GM19372 (cell line): ENCODE measurements around the gene RAB8A.
"Not testable (repeated sequence)": the region's sequence is repeated elsewhere in the genome, so short reads cannot be mapped to it uniquely, and the experiment has no call there.

Experiments used
- ATAC-seq: cut with Tn5 transposase; IDR thresholded peaks from one replicate; pipeline ENCODE4 v1.9.1; 2021; ENCODE audit warnings: mild to moderate bottlenecking, low read depth, moderate library complexity; ENCODE audit not compliant: unreplicated experiment

RAB8A gene

DNA sequence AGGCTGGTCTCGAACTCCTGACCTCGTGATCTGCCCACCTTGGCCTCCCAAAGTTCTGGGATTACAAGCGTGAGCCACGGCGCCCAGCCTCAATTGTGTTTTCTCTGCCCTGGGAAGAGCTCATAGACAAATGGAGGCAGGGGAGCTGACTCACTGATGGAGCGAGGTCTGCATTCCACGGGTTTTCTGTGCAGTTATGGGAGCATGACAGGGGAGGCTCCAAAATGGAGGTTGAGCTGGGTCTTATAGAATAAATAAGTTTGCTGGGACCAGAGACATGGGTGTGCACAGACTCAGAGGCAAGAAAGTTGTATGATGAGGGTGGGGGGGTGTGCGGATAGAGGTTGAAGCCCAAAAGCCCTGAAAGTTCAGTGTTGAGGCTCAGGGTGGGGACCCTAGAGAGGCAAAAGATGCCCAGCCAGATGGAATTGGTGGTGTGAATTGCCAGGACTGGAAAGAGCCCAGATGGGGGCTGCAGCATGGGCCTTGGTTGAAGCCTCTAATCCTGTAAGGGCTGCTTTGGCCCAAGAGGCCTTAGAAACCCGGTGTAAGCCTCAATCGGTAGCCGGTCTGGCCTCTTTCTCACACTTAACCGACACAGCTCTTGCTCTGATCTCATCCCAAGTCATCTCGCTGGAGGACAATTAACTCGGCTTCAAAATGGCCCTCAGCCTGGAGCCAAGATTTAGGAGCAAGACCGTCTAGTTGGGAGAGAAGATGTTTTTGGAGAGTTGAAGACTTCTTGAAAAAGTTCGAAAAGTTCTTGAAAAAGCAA is 33.5 kb upstream of the RAB8A start:
- no peak for ATAC-seq

DNA sequence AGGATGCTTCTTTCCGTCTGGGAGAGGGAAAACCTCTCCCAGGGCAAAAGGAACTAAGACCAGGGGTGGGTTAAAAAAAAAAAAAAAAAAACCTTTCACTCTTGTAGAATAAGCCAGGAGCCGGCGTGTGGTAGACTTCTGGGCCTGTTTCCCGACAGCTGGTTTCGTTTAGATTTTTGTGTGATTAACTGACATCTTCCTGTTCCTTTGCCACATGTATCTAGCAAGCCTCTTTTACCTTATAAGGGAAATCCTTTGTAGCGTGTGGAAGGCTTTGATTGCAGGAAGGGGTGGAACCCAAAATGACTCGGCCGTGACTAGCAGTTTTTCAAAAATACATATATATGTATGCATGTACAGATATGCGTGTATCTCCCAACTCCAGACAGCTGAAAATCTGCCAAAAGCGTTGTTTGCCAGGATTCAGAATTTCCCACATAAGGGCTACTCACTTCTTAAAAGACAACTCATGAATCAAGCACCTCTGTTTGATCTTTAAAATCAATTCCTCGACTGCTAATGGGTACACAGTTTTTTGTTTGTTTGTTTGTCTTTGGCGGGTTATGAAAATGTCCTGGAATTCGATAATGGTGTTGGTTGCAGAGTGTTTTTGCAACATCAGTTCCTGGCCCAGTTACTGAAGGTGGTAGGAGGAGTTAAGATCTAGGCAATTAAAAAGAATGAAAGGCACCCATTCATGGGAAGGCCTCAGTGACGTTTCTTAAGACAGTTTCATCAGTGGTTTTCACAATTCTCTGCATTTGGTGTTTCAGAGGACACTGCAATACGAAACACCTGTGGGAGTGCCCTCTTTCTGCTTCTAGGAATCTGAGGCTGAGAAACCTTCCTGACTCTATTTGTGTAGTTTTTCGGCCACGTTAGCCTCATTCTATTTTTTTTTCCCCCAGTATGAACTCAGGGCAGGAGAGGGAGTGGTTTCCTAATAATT is 32.7 kb upstream of the RAB8A start:
- ATAC-seq = peak; percentile 54

DNA sequence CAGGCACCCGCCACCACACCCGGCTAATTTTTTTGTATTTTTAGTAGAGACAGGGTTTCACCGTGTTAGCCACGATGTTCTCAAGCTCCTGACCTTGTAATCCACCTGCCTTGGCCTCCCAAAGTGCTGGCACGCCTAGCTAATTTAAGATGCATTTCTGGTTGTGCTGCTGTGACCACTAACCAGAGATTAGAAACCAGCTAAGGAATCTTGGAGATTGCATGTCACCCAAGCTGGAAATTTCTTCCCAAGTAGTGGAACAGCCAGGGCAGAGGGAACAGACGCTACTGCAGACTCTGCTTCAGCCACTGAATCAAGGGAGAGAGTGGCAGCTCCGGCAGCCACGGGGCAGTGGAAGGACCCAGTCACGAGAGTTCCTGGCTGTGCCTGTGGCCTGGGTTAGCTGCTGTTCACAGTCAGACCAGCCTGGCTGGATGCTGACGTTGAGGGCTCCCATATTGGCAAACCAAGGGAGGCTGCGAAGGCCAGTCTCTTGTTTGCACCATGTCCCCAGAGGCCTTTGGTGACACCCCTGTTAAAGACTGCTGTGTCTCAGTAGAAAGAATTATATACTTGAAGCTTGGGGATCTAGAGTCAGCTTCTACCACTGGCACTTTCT is 27.5 kb upstream of the RAB8A start:
- no peak for ATAC-seq

DNA sequence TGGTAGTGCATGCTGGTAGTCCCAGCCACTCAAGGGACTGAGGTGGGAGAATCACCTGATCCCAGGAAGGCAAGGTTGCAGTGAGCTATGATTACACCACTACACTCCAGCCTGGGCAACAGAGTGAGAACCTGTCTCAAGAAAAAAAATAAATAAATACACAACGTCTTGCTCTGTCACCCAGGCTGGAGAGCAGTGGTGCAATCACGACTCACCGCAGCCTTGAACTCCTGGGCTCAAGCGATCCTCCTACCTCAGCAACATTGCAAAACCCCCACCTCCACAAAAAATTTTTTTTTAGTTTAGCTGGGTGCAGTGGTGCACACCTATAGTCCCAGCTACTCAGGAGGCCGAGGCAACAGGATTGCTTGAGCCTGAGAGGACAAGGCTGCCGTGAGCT is 26.6 kb upstream of the RAB8A start:
- no peak for ATAC-seq

DNA sequence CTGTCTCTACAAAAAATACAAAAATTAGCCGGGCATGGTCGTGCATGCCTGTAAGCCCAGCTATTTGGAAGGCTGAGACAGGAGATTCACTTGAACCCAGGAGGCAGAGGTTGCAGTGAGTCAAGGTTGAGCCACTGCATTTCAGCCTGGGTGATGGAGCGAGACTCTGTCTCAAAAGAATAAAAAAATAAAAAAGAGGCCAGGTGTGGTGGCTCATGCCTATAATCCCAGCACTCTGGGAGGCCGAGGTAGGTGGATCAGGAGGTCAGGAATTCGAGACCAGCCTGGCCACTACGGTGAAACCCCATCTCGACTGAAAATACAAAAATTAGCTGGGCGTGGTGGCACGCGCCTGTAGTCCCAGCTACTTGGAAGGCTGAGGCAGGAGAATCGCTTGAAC is 24.3 kb upstream of the RAB8A start:
- ATAC-seq = not testable (repeated sequence)

DNA sequence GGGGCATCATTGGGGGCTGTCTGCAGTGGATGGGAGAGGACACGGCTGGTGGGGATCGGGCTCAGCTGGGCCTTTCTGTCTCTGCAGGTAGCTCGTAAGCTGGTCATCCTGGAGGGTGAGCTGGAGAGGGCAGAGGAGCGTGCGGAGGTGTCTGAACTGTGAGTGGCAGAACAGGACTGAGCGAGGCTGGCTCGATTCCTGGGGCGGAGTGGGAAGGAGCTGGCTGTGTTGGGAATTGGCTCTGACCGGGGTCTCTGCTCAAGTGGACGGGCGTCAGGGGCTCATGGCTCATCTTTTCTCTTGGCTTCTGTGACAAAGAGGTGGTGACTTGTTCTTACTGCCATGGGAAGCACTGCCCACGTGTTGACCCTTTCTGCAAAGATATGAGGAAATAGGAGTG is 23.7 kb upstream of the RAB8A start:
- ATAC-seq = no peak

DNA sequence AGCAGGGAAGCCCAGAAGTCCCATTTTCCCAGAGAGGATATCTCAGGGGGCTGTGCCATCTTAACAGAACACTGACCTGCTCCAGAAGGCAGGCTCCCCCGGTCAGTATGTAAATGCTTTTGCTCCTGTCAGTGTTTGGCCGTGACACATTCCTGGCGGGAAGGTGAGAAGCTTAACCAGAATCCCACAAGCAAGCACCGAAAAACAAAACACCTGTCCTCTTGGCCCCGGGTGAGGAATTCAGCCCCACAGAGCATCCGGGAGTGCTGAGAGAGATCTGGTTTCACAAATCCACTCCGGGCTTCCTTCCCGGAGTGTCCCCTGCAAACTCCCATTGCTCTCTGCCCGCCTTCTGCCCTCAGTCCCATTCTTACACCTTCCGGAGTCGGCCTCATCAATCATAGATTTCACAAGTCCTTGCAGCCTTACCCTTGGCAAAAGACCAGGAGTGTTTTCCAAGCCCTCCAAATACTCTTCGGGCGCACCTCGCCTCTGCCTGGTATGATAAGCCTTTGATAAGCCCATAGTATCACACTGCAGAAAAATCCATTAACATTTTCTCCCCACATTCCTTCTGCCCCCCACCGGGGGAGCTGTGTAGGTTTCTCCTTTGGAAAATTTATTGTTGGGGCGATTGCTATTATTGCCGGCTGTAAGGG is 23.2 kb upstream of the RAB8A start:
- no peak for ATAC-seq

DNA sequence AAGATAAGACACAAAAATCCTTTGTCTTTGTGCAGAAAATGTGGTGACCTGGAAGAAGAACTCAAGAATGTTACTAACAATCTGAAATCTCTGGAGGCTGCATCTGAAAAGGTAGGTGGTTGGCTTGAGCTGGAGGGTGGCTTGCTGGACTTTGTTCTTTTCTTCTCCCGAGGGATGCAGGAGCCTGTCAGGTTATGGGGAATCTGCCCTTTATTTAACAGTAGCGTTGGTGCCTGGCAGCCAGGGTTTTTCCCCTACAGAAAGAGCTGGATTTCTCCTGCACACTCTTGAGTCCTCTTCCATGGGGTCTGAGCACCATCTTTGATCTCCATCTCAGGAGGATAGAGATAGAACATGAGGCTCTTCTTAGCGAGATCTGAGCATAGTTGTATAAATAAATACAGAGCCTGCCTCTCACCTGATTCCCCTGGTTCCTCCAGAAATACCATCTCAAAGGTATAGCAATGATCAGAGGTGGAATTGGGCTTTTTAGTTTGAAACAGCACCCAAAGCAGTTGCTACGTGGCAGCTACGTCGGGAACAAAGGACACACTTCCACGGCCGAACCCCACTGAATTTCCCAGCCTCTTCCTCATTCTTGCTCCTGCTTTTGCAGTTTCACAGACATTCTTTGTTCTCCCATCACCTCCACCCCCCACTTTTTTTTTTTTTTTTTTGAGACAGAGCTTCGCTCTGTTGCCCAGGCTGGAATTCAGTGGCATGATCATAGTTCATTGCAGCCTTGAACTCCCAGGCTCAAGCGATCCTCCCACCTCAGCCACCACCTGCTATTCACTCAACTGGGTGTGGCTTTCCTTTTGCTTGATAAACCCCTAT is 22.5 kb upstream of the RAB8A start:
- ATAC-seq = no peak

DNA sequence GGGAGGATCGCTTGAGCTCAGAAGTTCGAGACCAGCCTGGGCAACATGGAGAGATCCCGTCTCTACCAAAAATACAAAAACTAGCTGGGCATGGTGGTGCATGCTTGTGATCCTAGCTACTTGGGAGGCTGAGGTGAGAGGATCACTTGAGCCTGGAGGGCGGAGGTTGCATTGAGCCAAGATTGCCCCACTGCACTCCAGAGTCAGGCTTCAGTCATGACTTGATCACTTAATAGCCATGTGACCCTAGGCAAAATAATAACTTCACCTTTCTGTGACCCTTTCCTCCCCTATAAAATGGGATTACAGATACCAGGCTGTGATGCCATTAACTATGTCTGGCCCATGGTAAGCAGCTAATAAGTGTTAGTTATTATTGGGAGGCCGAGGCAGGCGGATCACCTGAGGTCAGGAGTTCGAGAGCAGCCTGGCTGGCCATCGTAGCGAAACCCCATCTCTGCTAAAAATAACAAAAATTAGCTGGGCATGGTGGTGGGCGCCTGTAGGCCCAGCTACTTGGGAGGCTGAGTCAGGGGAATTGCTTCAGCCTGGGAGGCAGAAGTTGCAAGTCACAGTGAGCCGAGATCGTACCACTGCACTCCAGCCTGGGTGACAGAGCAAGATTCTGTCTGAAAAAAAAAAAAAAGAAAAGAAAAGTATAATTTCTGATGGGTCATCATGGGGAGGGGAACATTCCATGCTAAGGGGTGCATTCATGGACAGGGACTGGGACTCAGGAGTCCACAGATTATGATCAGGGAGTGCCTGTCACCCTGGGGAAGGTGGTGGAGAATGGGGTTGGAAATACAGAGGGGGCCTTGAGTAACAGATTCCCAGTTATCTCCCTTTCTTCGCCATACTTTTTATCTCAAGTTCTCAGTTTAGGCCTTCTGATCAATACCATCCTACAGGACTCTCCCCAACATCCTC is 19.9 kb upstream of the RAB8A start:
- ATAC-seq = no peak

DNA sequence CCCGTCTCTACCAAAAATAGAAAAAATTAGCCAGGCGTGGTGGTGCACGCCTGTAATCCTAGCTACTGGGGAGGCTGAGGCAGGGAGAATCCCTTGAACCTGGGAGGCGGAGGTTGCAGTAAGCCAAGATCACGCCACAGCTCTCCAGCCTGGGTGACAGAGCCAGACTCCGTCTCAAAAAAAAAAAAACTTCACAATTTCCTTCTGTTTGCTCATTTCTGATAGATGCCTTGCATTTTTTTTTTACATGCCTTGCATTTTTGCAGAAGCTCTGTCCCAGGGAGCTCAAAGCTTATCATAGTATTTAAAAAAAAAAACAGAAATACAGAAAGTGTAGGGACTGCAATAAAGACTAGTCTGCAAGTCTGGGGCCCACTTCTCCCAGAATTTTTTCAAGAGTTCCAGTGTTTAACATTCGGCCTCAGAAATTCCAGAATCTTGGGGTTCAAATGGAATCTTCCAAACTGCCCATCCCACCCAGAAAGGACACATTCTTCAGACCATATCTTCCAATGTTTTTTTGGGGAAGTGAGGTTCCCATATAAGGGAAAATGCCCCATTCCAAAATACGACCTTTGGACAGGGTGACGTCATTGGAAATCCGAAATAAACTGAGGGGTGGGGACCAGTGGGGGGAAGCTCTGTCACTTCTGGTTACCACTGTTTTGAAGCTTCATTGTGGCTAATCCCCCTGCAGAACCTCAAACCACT is 17.2 kb upstream of the RAB8A start:
- no peak for ATAC-seq

DNA sequence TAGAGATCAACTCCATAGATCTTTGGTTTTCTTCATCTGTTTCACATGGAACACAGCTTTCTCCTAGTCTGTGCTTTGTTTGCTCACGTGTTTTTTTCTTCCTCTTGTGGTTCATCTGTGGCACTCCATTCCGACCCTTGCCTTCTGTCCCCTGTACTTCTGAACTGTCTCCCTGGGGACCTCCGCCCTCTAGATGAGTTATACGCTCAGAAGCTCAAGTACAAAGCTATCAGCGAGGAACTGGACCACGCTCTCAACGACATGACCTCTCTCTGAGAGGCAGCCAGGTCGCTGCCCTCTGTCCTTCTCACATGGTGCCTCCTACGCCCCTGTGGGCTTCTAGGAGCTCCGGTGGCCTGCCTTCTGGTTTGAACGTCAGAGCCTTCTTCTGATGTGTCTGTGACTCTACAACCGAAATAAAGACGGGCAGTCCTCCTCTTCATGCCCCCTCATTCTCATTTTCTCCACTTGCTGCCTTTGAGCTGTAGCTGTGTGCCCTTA is 16.6 kb upstream of the RAB8A start:
- ATAC-seq = no peak

DNA sequence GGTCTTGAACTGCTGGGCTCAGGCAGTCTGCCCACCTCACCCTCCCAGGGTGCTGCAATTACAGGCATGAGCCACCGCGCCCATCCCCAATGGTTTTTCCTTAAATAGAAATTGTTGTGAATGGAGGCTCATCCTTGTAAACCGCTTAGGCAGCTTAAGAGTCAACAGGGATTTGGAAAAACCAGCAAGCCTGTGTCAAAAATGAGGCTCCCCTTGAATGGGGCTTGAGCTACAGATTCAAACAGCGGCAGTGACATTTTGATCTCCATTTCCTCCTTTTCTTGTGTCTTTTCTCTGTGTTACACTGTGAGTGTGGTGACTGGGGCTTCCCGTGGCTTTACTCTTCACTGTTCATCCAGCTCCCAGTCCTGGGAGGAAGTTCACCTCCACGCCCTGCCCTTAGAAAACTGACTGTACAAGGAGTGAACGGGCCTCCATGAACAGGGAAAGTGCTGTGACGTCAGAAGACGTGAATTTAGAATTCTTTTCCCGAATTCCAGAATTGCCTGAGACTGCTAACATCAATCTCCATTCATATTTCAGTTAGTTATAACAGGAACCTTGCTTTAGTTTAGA is 15.3 kb upstream of the RAB8A start:
- no peak for ATAC-seq

DNA sequence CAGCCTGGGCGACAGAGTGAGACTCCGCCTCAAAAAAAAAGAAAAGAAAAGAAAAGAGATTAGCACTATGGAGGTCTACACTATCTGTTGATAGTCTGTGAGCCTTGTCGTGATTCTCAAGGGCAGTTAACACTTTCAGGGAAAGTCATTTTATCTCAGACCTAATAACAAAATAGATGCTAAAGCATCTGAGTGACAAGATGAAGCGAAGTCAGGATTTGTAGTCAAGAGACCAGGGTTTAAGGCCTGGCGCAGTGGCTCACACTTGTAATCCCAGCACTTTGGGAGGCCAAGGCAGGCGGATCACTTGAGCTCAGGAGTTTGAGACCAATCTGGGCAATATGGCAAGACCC is 13.3 kb upstream of the RAB8A start:
- no peak for ATAC-seq

DNA sequence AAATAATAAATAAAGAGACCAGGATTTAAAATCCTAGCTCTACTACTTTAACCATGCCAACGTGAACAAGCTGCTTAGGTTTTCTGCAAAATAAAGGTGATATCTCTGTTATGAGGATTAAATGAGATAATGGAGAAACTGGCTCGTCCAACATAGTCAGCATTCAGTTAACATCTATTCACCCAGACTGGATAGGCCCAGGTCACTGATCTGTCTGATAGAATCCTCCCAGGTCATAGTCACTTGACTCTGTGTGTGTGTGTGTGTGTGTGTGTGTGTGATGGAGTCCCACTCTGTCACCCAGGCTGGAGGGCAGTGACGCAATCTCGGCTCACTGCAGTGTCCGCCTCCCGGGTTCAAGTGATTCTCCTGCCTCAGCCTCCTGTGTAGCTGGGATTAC is 12.9 kb upstream of the RAB8A start:
- ATAC-seq = no peak

DNA sequence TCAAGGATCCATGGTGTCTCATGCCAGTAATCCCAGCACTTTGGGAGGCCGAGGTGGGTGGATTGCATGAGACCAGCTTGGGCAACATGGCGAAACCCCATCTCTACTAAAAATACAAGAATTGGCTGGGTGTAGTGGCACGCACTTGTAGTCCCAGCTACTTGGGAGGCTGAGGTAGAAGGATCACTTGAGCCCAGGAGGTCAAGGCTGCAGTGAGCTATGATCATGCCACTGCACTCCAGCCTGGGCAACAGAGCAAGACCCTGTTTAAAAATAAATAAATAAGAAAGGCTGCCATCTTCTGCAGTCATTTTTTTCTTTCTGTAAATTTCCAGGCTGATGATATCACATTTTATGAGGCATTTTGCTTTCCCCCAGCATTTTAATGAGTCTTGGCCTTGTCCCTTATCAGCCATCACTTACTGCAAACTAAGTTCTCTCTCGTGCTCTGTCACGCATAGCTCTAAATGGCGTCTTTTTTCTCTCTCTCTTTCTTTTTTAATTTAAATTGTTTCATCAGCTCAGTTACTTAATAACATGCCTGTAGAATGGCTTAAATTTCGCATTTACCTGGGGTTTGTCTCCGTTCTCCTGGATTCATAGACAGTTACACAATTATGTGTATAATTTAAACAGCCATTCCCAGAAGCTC is 12.2 kb upstream of the RAB8A start:
- ATAC-seq = not testable (repeated sequence)

DNA sequence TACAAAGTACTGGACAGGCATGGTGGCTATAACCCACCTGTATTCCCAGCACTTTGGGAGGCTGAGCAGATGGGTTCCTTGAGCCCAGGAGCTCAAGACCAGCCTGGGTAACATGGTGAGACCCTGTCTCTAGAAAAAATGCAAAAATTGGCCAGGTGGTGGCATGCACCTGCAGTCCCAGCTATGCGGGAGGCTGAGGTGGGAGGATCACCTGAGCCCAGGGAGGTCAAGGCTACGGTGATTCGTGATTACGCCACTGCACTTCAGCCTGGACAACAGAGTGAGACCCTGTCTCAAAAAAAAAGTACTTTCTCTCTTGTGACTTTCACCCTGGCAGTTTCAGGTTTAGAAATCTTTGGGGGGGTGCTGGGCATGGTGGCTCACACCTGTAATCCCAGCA is 11.2 kb upstream of the RAB8A start:
- ATAC-seq = no peak

DNA sequence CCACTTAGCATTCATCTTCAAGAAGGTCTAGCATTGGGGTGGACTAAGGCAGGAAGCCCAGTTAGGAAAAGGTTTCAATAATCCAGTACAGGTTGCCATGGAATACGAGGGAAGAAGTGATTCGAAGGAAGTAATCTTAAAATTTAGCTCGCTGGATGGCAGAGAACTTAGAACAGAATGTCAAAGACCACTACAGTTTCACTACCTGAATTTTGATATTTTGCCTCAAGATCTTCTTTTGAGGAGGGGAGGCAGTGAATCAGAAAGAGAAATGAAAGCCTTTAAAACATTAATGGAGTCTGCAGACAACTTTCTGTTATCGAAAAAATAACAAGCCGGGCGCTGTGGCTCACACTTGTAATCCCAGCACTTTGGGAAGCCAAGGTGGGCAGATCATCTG is 7.0 kb upstream of the RAB8A start:
- ATAC-seq = no peak
